T47D (cell line): ENCODE measurements around the gene PRR33.

Source experiments
- DNase-seq, 2 experiments: peaks; one replicate each; pipeline versions ENCODE4 v3.0.0 to v3.0.0-alpha.2; 2011 to 2012; ENCODE audit warnings: low read depth in 1 of 2, low spot score in 1 of 2
- JUND ChIP-seq: IDR thresholded peaks from 2 replicates; pipeline ENCODE4 v1.6.1; 2012; ENCODE audit warnings: low read depth
- in situ Hi-C: cut with HindIII; loops from 2 replicates; pipeline ENCODE4 v1.10.0; 2016; ENCODE audit warnings: low sequenced_read_pairs, low pct_unique_long_range_greater_than_20kb

The PRR33 gene

GRCh38 chr11:1924646-1925372 is 33.1 kb upstream of the PRR33 start:
- TF ChIP-seq JUND, result no peak
- DNase-seq, result no peak
- in situ Hi-C loops, result no loop called here

GRCh38 chr11:1924181-1924580 is 32.5 kb upstream of the PRR33 start:
- in situ Hi-C loops, result no loop called here
- no peak for TF ChIP-seq JUND
- no peak for DNase-seq

- no peak for TF ChIP-seq JUND
- in situ Hi-C loops, result no loop called here
- no peak for DNase-seq
Measured at GRCh38 chr11:1923201-1923956, 31.7 kb upstream of the PRR33 start.

- no peak for TF ChIP-seq JUND
- in situ Hi-C loops, result no loop called here
- DNase-seq, result no peak
Measured at GRCh38 chr11:1922481-1923081, 30.9 kb upstream of the PRR33 start.

- TF ChIP-seq JUND, result no peak
- no peak for DNase-seq
- in situ Hi-C loops, result no loop called here
Measured at GRCh38 chr11:1921574-1922141, 30.0 kb upstream of the PRR33 start.

- TF ChIP-seq JUND, result no peak
- no peak for DNase-seq
- in situ Hi-C loops, result no loop called here
Measured at GRCh38 chr11:1920909-1921573, 29.3 kb upstream of the PRR33 start.

GRCh38 chr11:1920128-1920908 is 28.6 kb upstream of the PRR33 start:
- no peak for DNase-seq
- in situ Hi-C loops, result no loop called here
- TF ChIP-seq JUND, result no peak

GRCh38 chr11:1919391-1920127 is 27.9 kb upstream of the PRR33 start, which contains the start of gene TNNT3:
Gene TNNT3 (plus strand): TSS chr11:1919703. CDS start chr11:1922875, 3,172 bp downstream.
- peak; percentile 18 to 33 for DNase-seq
- in situ Hi-C loops, result no loop called here
- no peak for TF ChIP-seq JUND

GRCh38 chr11:1918436-1919315 is 27.0 kb upstream of the PRR33 start:
- DNase-seq, result peak; percentile 31 to 45
- in situ Hi-C loops, result no loop called here
- TF ChIP-seq JUND, result no peak
